ENCODE data around the gene DDX6.

GRCh38 chr11:118768690-118769089, 22.3 kb downstream of the DDX6 start:
- TF ChIP-seq CTCF (IDR thresholded peaks at IDR 0.05) (no peak), EZH2 (IDR thresholded peaks at IDR 0.05) (no peak)

Measured in neural progenitor cell (in vitro differentiated cells).